Chondrocyte (in vitro differentiated cells): ENCODE results near the gene CFTR. TPM values are rescaled to one million over a fixed set of nuclear protein-coding genes. Genes with fewer than 3 reads are reported as not detected.

Experiments used
- DNase-seq: peaks from one replicate; pipeline ENCODE4 v3.0.0; 2021; ENCODE audit warnings: mixed read lengths, low spot score
- H3K27ac Mint-ChIP-seq: one replicate; pipeline ENCODE4 v1.8.0; 2021; ENCODE audit warnings: mild to moderate bottlenecking, moderate library complexity, mixed read lengths; ENCODE audit not compliant: unreplicated experiment
- H3K27me3 Mint-ChIP-seq: 2 replicates; pipeline ENCODE4 v1.8.0; 2021; ENCODE audit warnings: low read depth, mixed read lengths
- H3K36me3 Mint-ChIP-seq: 2 replicates; pipeline ENCODE4 v1.8.0; 2021; ENCODE audit warnings: low read depth, mixed read lengths
- H3K4me1 Mint-ChIP-seq: 2 replicates; pipeline ENCODE4 v1.8.0; 2021; ENCODE audit warnings: low read depth, mild to moderate bottlenecking, mixed read lengths
- H3K4me3 Mint-ChIP-seq: one replicate; pipeline ENCODE4 v1.8.0; 2021; ENCODE audit warnings: mild to moderate bottlenecking, moderate library complexity, mixed read lengths; ENCODE audit not compliant: unreplicated experiment
- H3K9me3 Mint-ChIP-seq: 2 replicates; pipeline ENCODE4 v1.8.0; 2021; ENCODE audit warnings: low read depth, mixed read lengths
- CTCF ChIP-seq: fragments of 200-600 bp; sonication (generic); IDR thresholded peaks from 2 replicates; pipeline ENCODE4 v1.5.0; 2021; ENCODE audit warnings: antibody characterized with exemption, mild to moderate bottlenecking, moderate library complexity
- total RNA-seq: library from RNA; stranded (reverse); gene quantifications from 3 replicates; pipeline ENCODE4 v1.2.1, GENCODE V29; 2021

Gene CFTR
- total RNA-seq, 1 donor from 2014 or later: not detected

- DNase-seq: no peak
- Mint-ChIP-seq H3K36me3 (no peaks in the 10 kb centered on the region), H3K4me1 (no peaks in the 10 kb centered on the region), H3K27ac (no peak overlapping the region), H3K4me3 (no peak overlapping the region), H3K9me3 (no peaks in the 10 kb centered on the region), H3K27me3 (peaks cover 20% of the 10 kb centered on the region)
- TF ChIP-seq CTCF: no peak
These were observed 110.4 kb downstream of the CFTR start for GRCh38 chr7:117590191-117590590.

GRCh38 chr7:117592011-117592635 lies 112.3 kb downstream of the CFTR start:
- TF ChIP-seq CTCF: no peak
- Mint-ChIP-seq H3K27me3 (peaks cover 13% of the 10 kb centered on the region), H3K4me3 (no peak overlapping the region), H3K4me1 (no peaks in the 10 kb centered on the region), H3K9me3 (peaks cover 3% of the 10 kb centered on the region), H3K36me3 (no peaks in the 10 kb centered on the region), H3K27ac (no peak overlapping the region)
- DNase-seq: no peak

GRCh38 chr7:117596134-117596533 lies 116.3 kb downstream of the CFTR start:
- Mint-ChIP-seq H3K9me3 (peaks cover 3% of the 10 kb centered on the region), H3K27ac (no peak overlapping the region), H3K27me3 (peaks cover 6% of the 10 kb centered on the region), H3K36me3 (no peaks in the 10 kb centered on the region), H3K4me1 (no peaks in the 10 kb centered on the region), H3K4me3 (no peak overlapping the region)
- peak; percentile 83 for DNase-seq
- no peak for TF ChIP-seq CTCF

- no peaks in the 10 kb centered on the region for H3K4me1 Mint-ChIP-seq
- H3K27ac Mint-ChIP-seq: no peak overlapping the region
- peaks cover 1% of the 10 kb centered on the region for H3K27me3 Mint-ChIP-seq
- DNase-seq: no peak
- no peak for TF ChIP-seq CTCF
- H3K9me3 Mint-ChIP-seq: peaks cover 3% of the 10 kb centered on the region
- H3K36me3 Mint-ChIP-seq: no peaks in the 10 kb centered on the region
- no peak overlapping the region for H3K4me3 Mint-ChIP-seq
These were observed 117.9 kb downstream of the CFTR start for GRCh38 chr7:117597755-117598154.

GRCh38 chr7:117600911-117601310 lies 121.1 kb downstream of the CFTR start:
- Mint-ChIP-seq H3K4me3 (no peak overlapping the region), H3K4me1 (no peaks in the 10 kb centered on the region), H3K36me3 (no peaks in the 10 kb centered on the region), H3K27ac (no peak overlapping the region), H3K27me3 (peaks cover 8% of the 10 kb centered on the region), H3K9me3 (peaks cover 3% of the 10 kb centered on the region)
- DNase-seq: no peak
- no peak for TF ChIP-seq CTCF
